Upper lobe of right lung (tissue), 1 donor: ENCODE results near the gene EFS. TPM values are rescaled to one million over a fixed set of nuclear protein-coding genes. Genes with fewer than 3 reads are reported as not detected.

Source experiments
- ATAC-seq: fragments of 200-7000 bp; cut with Tn5 transposase; one replicate; pipeline ENCODE4 v1.9.1; 2020; ENCODE audit warnings: mild to moderate bottlenecking, moderate library complexity
- DNase-seq: peaks from one replicate; pipeline ENCODE4 v3.0.0-alpha.2; 2020
- H3K27ac ChIP-seq: fragments of 200-600 bp; one replicate; pipeline ENCODE4 v1.8.0; 2022
- H3K27me3 ChIP-seq: fragments of 200-600 bp; one replicate; pipeline ENCODE4 v1.8.0; 2022; ENCODE audit warnings: mild to moderate bottlenecking
- H3K36me3 ChIP-seq: fragments of 200-600 bp; one replicate; pipeline ENCODE4 v1.8.0; 2022
- H3K4me1 ChIP-seq: fragments of 200-600 bp; one replicate; pipeline ENCODE4 v1.8.0; 2022
- H3K4me3 ChIP-seq: fragments of 200-600 bp; one replicate; pipeline ENCODE4 v1.8.0; 2022; ENCODE audit warnings: mild to moderate bottlenecking
- H3K9me3 ChIP-seq: fragments of 200-600 bp; one replicate; pipeline ENCODE4 v1.8.0; 2022
- intact Hi-C: fragments of 100-400 bp; cut with DNase I; formaldehyde crosslinking; loops from one replicate; pipeline ENCODE4 v1.11.0; 2022
- total RNA-seq: library from RNA; stranded (reverse); fragmentation: NEBNext Ultra II Directional; extraction: Animal tissue kit (Norgen Biotek cat#: 25700); gene quantifications from one replicate; pipeline ENCODE4 v1.2.1, GENCODE V29; 2021
- TF ChIP-seq, protein P1 (sequence below): fragments of 200-600 bp; IDR thresholded peaks from one replicate; pipeline ENCODE4 v1.8.0; 2022; ENCODE audit warnings: antibody characterized with exemption
- donor health status: DM: no; HTN: yes; CAD: no; lungs with severe emphysema.

The EFS gene
- total RNA-seq, 1 donor from 2014 or later, result 10.4 TPM

DNA sequence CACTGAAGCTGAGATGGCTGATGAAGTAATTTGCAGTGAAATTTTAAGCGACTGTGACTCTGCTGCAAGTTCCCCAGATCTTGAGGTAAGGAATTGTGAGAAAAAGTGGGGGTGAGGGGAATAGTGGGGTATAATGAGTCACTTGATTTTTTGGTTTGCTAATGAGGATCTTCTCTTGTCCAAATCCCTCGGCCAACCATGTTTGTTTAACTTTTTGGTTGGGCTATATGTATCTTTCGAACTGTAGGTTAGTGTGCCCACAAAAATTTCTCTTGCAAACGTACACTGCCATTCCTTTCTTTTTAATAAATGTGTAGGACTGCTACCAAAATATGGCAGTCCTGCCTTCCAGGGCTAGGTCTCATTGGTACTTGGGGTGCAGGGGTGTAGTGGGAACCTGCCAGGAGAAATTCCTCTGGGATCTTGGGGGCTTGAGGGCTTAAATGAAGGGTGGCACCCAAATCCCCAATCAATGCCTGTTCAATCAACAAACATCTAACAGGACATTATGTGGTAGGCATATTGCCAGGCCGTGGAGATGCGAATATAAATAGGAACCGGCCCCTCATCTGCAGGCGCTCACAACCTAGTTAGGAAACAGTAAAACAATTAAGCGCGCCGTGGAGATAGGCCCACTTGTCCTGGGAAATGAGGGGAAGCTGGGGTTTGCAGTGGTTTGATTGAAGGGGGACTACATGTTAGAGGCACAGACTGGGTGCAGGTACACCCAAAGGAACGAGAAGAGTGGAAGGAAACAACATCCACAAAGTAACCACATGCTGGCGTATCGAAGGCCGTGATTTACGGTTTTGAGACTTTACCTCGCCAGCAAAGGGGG, 45.0 kb downstream of the EFS start:
- intact Hi-C loops, result no loop called here
- ATAC-seq, result no peak
- no peak for DNase-seq
- Histone ChIP-seq H3K9me3 (no peaks in the 10 kb centered on the region), H3K4me3 (peak overlapping the region; percentile 57), H3K36me3 (peaks cover 27% of the 10 kb centered on the region), H3K4me1 (peaks cover 22% of the 10 kb centered on the region), H3K27ac (peak overlapping the region; percentile 95), H3K27me3 (no peaks in the 10 kb centered on the region)
- TF ChIP-seq, protein P1, sequence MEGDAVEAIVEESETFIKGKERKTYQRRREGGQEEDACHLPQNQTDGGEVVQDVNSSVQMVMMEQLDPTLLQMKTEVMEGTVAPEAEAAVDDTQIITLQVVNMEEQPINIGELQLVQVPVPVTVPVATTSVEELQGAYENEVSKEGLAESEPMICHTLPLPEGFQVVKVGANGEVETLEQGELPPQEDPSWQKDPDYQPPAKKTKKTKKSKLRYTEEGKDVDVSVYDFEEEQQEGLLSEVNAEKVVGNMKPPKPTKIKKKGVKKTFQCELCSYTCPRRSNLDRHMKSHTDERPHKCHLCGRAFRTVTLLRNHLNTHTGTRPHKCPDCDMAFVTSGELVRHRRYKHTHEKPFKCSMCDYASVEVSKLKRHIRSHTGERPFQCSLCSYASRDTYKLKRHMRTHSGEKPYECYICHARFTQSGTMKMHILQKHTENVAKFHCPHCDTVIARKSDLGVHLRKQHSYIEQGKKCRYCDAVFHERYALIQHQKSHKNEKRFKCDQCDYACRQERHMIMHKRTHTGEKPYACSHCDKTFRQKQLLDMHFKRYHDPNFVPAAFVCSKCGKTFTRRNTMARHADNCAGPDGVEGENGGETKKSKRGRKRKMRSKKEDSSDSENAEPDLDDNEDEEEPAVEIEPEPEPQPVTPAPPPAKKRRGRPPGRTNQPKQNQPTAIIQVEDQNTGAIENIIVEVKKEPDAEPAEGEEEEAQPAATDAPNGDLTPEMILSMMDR, result no peak

DNA sequence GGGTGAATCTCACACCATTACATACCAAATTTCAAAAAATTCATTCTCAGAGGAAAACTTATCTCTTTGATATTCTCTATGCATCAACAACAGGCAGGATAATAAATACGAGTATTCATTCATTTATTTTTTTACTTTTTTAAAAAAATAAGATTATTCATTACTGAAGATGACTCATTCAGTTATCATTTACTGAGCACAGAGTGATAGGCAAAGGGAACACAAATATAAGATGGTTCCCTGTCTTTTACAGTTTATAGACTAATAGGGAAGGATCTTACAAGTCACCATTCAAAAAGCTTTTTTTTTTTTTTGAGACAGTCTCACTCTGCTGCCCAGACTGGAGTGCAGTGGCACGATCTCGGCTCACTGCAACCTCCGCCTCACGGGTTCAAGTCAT, 48.7 kb downstream of the EFS start:
- TF ChIP-seq, protein P1, result no peak
- H3K36me3 ChIP-seq, result peaks cover 9% of the 10 kb centered on the region
- no peak for DNase-seq
- H3K9me3 ChIP-seq, result no peaks in the 10 kb centered on the region
- no peak overlapping the region for H3K4me3 ChIP-seq
- intact Hi-C loops, result no loop called here
- no peak overlapping the region for H3K27ac ChIP-seq
- H3K27me3 ChIP-seq, result no peaks in the 10 kb centered on the region
- ATAC-seq, result no peak
- peaks cover 6% of the 10 kb centered on the region for H3K4me1 ChIP-seq

DNA sequence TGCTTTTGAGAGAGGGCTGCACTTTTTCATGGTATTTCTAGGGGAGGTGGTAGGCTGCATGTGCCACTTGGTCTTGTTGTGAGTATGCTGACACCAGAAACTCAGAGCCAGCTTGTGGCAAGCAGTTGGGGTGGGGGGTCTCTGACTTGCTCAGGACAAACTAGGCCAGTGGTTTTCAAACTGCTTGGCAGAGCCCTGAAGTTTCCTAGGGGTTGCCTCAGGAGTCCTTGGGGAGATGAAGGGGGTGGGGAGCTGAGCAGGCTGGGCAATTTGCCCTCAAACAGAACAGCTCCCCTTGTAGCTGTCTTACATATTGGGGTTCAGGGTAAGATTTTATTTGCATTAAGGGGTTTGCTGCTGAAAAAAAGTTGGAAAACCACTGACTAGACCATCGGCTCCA, 54.4 kb downstream of the EFS start:
- Histone ChIP-seq H3K27me3 (no peaks in the 10 kb centered on the region), H3K4me1 (peaks cover 26% of the 10 kb centered on the region), H3K36me3 (peaks cover 27% of the 10 kb centered on the region), H3K27ac (no peak overlapping the region), H3K9me3 (no peaks in the 10 kb centered on the region), H3K4me3 (no peak overlapping the region)
- DNase-seq, result no peak
- TF ChIP-seq, protein P1, result no peak
- intact Hi-C loops, result no loop called here
- no peak for ATAC-seq

DNA sequence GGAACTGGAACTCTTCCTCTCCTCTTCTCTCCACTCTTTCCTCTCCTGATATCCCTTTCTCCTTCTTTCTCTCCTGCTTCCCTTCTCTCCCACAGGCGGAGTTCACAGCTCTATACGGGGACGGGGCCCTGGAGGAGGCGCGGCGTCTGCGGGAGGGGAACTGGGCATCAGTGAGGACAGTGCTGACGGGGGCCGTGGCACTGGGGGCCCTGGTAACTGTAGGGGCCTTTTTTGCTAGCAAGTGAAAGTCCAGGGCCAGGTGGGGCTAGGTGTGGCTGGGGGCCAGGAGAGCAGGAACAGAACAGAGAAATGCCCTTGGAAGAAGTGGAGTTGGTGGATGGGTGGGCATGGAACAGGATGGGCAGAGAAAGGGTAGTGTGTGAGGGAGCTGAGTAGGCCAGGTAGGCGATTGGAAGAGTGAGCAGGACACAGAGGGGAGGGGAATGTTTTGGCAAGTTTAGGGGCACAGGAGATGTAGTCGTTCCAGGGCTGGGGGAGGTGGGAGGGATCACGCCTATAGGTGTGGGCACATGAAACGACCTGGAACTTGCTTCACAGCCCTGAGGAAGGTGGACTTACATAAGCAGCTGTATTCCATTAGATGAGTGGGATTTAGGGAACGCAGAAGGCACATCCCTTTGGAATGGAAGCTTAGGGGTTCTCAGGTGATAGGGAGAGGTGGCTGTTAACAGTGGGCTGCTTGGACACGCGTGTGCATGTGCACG, 56.1 kb downstream of the EFS start:
- peaks cover 29% of the 10 kb centered on the region for H3K4me1 ChIP-seq
- peaks cover 19% of the 10 kb centered on the region for H3K36me3 ChIP-seq
- H3K27ac ChIP-seq, result no peak overlapping the region
- DNase-seq (no peak), ATAC-seq (no peak)
- no peaks in the 10 kb centered on the region for H3K9me3 ChIP-seq
- intact Hi-C loops, result no loop called here
- no peaks in the 10 kb centered on the region for H3K27me3 ChIP-seq
- TF ChIP-seq, protein P1, result no peak
- no peak overlapping the region for H3K4me3 ChIP-seq

DNA sequence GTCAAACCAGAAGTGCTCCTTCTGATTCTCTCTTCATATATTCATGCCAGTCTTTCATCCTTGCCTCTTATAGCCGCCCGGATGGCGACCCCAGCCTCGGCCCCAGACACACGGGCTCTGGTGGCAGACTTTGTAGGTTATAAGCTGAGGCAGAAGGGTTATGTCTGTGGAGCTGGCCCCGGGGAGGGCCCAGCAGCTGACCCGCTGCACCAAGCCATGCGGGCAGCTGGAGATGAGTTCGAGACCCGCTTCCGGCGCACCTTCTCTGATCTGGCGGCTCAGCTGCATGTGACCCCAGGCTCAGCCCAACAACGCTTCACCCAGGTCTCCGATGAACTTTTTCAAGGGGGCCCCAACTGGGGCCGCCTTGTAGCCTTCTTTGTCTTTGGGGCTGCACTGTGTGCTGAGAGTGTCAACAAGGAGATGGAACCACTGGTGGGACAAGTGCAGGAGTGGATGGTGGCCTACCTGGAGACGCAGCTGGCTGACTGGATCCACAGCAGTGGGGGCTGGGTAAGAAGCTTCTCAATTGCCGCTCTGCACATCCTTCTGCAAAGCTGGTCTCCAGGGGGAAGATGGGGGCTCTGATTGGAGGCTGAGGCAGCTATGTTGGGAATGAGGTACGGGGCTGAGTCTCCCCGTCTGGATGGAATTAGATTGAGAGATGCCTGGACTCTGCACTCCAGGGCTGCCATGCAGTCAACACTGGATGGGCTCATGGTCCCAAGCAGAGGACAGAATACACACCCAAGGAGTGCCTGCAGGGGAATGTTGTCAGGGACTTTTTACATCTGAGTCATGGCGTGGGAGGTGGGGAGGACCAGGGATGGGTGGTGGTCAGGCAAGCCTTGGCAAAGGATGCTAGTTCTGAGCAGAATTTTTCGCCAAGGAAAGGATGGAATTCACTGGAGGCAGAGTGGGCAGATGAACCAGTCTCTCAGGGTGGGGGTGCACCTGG, 57.0 kb downstream of the EFS start:
- Histone ChIP-seq H3K36me3 (peaks cover 19% of the 10 kb centered on the region), H3K27ac (no peak overlapping the region), H3K27me3 (no peaks in the 10 kb centered on the region), H3K9me3 (no peaks in the 10 kb centered on the region), H3K4me3 (peak overlapping the region; percentile 79), H3K4me1 (peaks cover 31% of the 10 kb centered on the region)
- intact Hi-C loops, result no loop called here
- DNase-seq (no peak), ATAC-seq (no peak)
- TF ChIP-seq, protein P1, result no peak
